Upper lobe of right lung (tissue), 1 donor: Measurements from ENCODE around the gene PJVK. TPM values are rescaled to one million over a fixed set of nuclear protein-coding genes. Genes with fewer than 3 reads are reported as not detected.
A peak's percentile ranks its signal among the peaks of the same experiment; 100 is the strongest.
"Not testable (repeated sequence)": the region's sequence is repeated elsewhere in the genome, so short reads cannot be mapped to it uniquely, and the experiment has no call there.

Experiments used
- ATAC-seq: fragments of 200-7000 bp; cut with Tn5 transposase; one replicate; pipeline ENCODE4 v1.9.1; 2020; ENCODE audit warnings: mild to moderate bottlenecking, moderate library complexity
- DNase-seq: peaks from one replicate; pipeline ENCODE4 v3.0.0-alpha.2; 2020
- H3K27ac ChIP-seq: fragments of 200-600 bp; one replicate; pipeline ENCODE4 v1.8.0; 2022
- H3K27me3 ChIP-seq: fragments of 200-600 bp; one replicate; pipeline ENCODE4 v1.8.0; 2022; ENCODE audit warnings: mild to moderate bottlenecking
- H3K36me3 ChIP-seq: fragments of 200-600 bp; one replicate; pipeline ENCODE4 v1.8.0; 2022
- H3K4me1 ChIP-seq: fragments of 200-600 bp; one replicate; pipeline ENCODE4 v1.8.0; 2022
- H3K4me3 ChIP-seq: fragments of 200-600 bp; one replicate; pipeline ENCODE4 v1.8.0; 2022; ENCODE audit warnings: mild to moderate bottlenecking
- H3K9me3 ChIP-seq: fragments of 200-600 bp; one replicate; pipeline ENCODE4 v1.8.0; 2022
- intact Hi-C: fragments of 100-400 bp; cut with DNase I; formaldehyde crosslinking; loops from one replicate; pipeline ENCODE4 v1.11.0; 2022
- total RNA-seq: library from RNA; stranded (reverse); fragmentation: NEBNext Ultra II Directional; extraction: Animal tissue kit (Norgen Biotek cat#: 25700); gene quantifications from one replicate; pipeline ENCODE4 v1.2.1, GENCODE V29; 2021
- TF ChIP-seq, protein P1 (sequence below): fragments of 200-600 bp; IDR thresholded peaks from one replicate; pipeline ENCODE4 v1.8.0; 2022; ENCODE audit warnings: antibody characterized with exemption
- donor health status: DM: no; HTN: yes; CAD: no; lungs with severe emphysema.

PJVK gene
- total RNA-seq, 1 donor from 2014 or later = 2.3 TPM

DNA sequence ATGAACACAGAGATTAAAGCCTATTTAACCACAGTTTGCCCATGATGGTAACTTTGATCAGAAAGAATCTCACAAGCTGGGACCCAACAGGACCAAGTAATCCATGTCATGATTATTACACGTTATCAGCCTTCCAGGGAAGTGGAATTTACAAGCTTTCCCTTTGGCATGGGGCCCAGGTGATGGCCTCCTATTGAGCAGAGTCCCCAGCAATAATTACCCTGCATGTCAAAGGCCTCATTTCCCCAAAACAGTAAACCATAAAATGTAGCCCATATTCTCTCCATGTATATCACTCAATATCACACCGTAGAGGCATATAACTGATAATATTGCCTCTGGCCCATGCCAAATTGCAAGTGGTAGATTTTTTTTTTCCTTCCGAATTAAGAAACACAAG lies 39.1 kb upstream of the PJVK start:
- H3K36me3 ChIP-seq = no peaks in the 10 kb centered on the region
- no peaks in the 10 kb centered on the region for H3K9me3 ChIP-seq
- ATAC-seq = no peak
- intact Hi-C loops = no loop called here
- H3K4me1 ChIP-seq = peaks cover 6% of the 10 kb centered on the region
- H3K27ac ChIP-seq = no peak overlapping the region
- TF ChIP-seq, protein P1, sequence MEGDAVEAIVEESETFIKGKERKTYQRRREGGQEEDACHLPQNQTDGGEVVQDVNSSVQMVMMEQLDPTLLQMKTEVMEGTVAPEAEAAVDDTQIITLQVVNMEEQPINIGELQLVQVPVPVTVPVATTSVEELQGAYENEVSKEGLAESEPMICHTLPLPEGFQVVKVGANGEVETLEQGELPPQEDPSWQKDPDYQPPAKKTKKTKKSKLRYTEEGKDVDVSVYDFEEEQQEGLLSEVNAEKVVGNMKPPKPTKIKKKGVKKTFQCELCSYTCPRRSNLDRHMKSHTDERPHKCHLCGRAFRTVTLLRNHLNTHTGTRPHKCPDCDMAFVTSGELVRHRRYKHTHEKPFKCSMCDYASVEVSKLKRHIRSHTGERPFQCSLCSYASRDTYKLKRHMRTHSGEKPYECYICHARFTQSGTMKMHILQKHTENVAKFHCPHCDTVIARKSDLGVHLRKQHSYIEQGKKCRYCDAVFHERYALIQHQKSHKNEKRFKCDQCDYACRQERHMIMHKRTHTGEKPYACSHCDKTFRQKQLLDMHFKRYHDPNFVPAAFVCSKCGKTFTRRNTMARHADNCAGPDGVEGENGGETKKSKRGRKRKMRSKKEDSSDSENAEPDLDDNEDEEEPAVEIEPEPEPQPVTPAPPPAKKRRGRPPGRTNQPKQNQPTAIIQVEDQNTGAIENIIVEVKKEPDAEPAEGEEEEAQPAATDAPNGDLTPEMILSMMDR = no peak
- DNase-seq = no peak
- no peaks in the 10 kb centered on the region for H3K27me3 ChIP-seq
- no peak overlapping the region for H3K4me3 ChIP-seq

- intact Hi-C loops = not testable (repeated sequence)
These were observed 38.7 kb upstream of the PJVK start for GRCh38 chr2:178412453-178412852.

GRCh38 chr2:178413472-178414265 lies 37.5 kb upstream of the PJVK start:
- Histone ChIP-seq H3K36me3 (no peaks in the 10 kb centered on the region), H3K4me3 (peak overlapping the region; percentile 71), H3K27me3 (no peaks in the 10 kb centered on the region), H3K9me3 (no peaks in the 10 kb centered on the region), H3K27ac (peak overlapping the region; percentile 93), H3K4me1 (peaks cover 6% of the 10 kb centered on the region)
- TF ChIP-seq, protein P1 = no peak
- intact Hi-C loops = no loop called here
- ATAC-seq (peak; percentile 89), DNase-seq (peak; percentile 90)

More at GRCh38 chr2:178412453-178412852, 38.7 kb upstream of the PJVK start:
- H3K27me3 ChIP-seq, H3K9me3 ChIP-seq, H3K4me1 ChIP-seq, ATAC-seq, DNase-seq, H3K4me3 ChIP-seq, H3K36me3 ChIP-seq, H3K27ac ChIP-seq: not testable (repeated sequence)

- H3K36me3 ChIP-seq = no peaks in the 10 kb centered on the region
- H3K4me3 ChIP-seq = peak overlapping the region; percentile 71
- peak overlapping the region; percentile 93 for H3K27ac ChIP-seq
- TF ChIP-seq, protein P1 = peak; percentile 93
- no peaks in the 10 kb centered on the region for H3K27me3 ChIP-seq
- H3K9me3 ChIP-seq = no peaks in the 10 kb centered on the region
- intact Hi-C loops = no loop called here
- DNase-seq (peak; percentile 90), ATAC-seq (peak; percentile 98)
- H3K4me1 ChIP-seq = peaks cover 6% of the 10 kb centered on the region
These were observed 36.6 kb upstream of the PJVK start for GRCh38 chr2:178414266-178415247.

DNA sequence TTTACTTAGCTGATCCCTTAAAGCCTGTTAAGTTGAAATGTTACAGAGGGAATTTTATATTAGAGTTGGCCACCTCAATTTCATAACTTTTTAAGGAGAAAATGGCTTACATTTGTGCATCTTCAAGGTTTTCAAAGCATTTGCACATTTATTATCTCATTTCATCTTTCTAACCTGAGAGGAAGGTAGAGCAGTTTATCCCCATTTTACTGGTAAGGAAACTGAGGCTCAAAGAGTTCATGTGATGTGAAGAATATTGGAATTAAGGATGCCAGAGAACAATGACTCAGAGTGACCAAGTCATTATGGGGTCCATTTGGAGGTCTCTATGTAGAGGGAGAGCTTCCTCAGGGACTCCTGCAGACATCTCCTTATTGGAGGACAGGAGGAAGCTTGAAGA lies 35.2 kb upstream of the PJVK start:
- no peak for ATAC-seq
- Histone ChIP-seq H3K27me3 (no peaks in the 10 kb centered on the region), H3K9me3 (no peaks in the 10 kb centered on the region), H3K27ac (no peak overlapping the region), H3K4me1 (peaks cover 6% of the 10 kb centered on the region), H3K4me3 (no peak overlapping the region), H3K36me3 (no peaks in the 10 kb centered on the region)
- intact Hi-C loops = no loop called here
- TF ChIP-seq, protein P1 = no peak
- DNase-seq = no peak

DNA sequence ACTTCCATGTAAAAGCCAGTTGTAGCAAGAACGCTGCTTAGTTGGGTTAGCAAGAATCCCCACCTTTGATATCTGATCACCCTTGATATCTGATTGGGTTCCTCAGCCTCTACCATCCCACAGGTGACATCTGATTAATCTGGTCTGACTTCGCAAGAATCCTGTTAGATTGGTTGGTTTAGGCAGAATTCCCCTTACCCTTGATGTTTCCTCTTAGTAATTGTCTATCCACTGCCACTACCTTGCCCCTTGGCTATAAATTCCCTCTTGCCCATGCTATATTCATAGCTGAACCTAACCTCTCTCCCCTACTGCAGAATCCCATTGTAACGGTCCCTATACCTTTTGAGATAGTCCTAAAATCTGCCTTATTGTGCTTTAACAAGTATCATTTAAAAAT lies 33.3 kb upstream of the PJVK start:
- Histone ChIP-seq H3K4me1 (peaks cover 6% of the 10 kb centered on the region), H3K4me3 (no peak overlapping the region), H3K27me3 (no peaks in the 10 kb centered on the region), H3K36me3 (no peaks in the 10 kb centered on the region), H3K9me3 (no peaks in the 10 kb centered on the region), H3K27ac (no peak overlapping the region)
- TF ChIP-seq, protein P1 = no peak
- intact Hi-C loops = no loop called here
- DNase-seq = no peak
- no peak for ATAC-seq
